ENCODE results near the gene SYF2. TPM values are rescaled to one million over a fixed set of nuclear protein-coding genes. Genes with fewer than 3 reads are reported as not detected.

SYF2 gene
- polyA plus RNA-seq, 3 donors = 32.0 to 52.9 (median 45.1) TPM

DNA sequence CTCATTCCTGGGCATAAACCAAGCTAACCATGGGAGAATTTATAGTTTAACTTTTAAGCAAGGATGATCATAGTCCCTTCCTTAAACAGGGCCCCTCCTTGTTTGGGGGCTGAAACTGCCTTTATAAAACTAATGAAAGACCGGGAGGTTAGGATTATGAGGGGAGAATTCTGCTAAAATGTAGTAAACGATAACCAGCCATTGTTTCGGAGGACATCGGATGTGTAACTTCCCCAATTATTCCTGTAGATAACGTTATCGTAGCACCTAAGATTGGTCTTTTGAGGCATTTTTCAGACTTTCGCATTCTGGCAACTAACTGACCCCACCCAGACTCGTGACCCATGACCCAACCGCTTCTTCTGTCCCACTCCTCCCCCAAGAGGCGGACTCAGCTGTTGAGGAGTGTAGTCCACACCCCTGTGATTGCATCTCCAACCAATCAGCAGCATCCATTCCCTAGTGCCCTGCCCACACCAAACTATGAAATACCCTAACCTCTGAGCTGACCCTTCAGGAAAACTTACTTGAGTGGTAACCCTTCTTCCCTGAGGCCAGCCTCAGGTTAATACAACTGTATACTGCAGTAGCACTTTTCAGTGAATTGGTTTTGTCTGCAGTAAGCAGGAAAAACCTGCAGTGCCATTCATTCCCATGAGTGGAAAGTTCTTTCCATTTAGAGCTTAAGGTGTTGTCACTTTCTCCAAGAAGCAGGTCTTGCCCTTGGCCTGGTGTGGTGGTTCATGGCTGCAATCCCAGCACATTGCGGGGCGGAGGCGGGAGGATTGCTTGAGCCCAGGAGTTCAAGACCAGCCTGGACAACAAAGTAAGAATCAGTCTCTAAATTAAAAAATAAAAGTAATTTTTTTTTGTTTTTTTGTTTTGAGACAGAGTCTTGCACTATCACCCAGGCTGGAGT, 823 bp upstream of the SYF2 start:
- H3K4me1 Mint-ChIP-seq = peaks cover 16% of the 10 kb centered on the region
- TF ChIP-seq, protein P1, sequence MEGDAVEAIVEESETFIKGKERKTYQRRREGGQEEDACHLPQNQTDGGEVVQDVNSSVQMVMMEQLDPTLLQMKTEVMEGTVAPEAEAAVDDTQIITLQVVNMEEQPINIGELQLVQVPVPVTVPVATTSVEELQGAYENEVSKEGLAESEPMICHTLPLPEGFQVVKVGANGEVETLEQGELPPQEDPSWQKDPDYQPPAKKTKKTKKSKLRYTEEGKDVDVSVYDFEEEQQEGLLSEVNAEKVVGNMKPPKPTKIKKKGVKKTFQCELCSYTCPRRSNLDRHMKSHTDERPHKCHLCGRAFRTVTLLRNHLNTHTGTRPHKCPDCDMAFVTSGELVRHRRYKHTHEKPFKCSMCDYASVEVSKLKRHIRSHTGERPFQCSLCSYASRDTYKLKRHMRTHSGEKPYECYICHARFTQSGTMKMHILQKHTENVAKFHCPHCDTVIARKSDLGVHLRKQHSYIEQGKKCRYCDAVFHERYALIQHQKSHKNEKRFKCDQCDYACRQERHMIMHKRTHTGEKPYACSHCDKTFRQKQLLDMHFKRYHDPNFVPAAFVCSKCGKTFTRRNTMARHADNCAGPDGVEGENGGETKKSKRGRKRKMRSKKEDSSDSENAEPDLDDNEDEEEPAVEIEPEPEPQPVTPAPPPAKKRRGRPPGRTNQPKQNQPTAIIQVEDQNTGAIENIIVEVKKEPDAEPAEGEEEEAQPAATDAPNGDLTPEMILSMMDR (IDR thresholded peaks at IDR 0.05) = no peak
- H3K27me3 Mint-ChIP-seq (ENCODE audit: low read depth in 3 of 3) = no peaks in the 10 kb centered on the region
- Histone ChIP-seq H3K4me3 (replicated peaks in 1 of 3; ENCODE audit: low read depth in 2 of 3, low read length in 3 of 3) (peak overlapping the region; percentile 72 to 88 (median 86)), H3K4me1 (ENCODE audit: control insufficient read depth in 1 of 2, insufficient read depth in 2 of 2, low read length in 2 of 2) (peaks cover 13 to 30% of the 10 kb centered on the region in 2 donors), H3K4me2 (replicated peaks; ENCODE audit: extremely low read depth, low read length, poor library complexity, severe bottlenecking) (peak overlapping the region; percentile 79), H3K27me3 (ENCODE audit: control insufficient read depth in 2 of 2, insufficient read depth in 2 of 2, low read length in 2 of 2) (no peaks in the 10 kb centered on the region), H3K79me2 (ENCODE audit: insufficient read depth, low read length) (peaks cover 87% of the 10 kb centered on the region), H2AFZ (ENCODE audit: insufficient read depth, low read depth, low read length, poor library complexity, severe bottlenecking) (peak overlapping the region; percentile 70), H4K20me1 (ENCODE audit: insufficient read depth, low read length) (peaks cover 3% of the 10 kb centered on the region), H3K9me3 (replicated peaks in 1 of 2; ENCODE audit: control insufficient read depth in 1 of 2, insufficient read depth in 1 of 2, low read length in 2 of 2) (no peaks in the 10 kb centered on the region), H3K36me3 (replicated peaks in 1 of 2; ENCODE audit: control insufficient read depth in 1 of 2, insufficient read depth in 2 of 2, low read length in 2 of 2) (peaks cover 21 to 31% of the 10 kb centered on the region in 2 donors), H3K9ac (ENCODE audit: insufficient read depth, low read length, poor library complexity, severe bottlenecking) (peak overlapping the region; percentile 89), H3K27ac (ENCODE audit: low read depth in 1 of 2, low read length in 2 of 2) (peak overlapping the region; percentile 95 to 96)
- peak; percentile 93 to 95 (median 95) for DNase-seq
- no peak overlapping the region for H3K4me3 Mint-ChIP-seq
- 0% methylated on average over 3 of the region's 13 CpGs for WGBS (ENCODE audit: insufficient coverage)
- H3K9me3 Mint-ChIP-seq = peaks cover 0 to 2% (median 0%) of the 10 kb centered on the region in 7 donors
- H3K27ac Mint-ChIP-seq = no peak overlapping the region
- intact Hi-C loops (cut with micrococcal nuclease) = no loop called here
- H3K36me3 Mint-ChIP-seq = peaks cover 31 to 41% of the 10 kb centered on the region in 2 donors

DNA sequence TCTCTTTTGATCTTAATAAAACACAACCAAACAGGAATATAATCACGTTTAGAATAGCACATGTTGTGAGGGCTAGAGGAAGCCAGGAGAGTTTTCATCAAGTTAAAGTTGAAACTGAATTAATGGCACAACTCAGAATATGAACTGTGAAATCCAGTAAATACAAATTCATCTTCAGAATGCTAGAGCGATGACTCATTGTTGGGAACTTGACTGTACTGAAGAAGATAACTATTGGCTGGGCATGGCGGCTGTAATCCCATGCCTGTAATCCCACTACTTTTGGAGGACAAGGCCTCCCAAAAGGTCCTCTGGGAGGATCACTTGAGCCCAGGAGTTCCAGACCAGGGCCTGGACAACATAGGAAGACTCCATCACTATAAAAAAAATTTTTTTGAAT, 8.8 kb downstream of the SYF2 start:
- peaks cover 75 to 91% of the 10 kb centered on the region in 2 donors for H3K36me3 ChIP-seq (replicated peaks in 1 of 2; ENCODE audit: control insufficient read depth in 1 of 2, insufficient read depth in 2 of 2, low read length in 2 of 2)
- Mint-ChIP-seq H3K4me1 (no peaks in the 10 kb centered on the region), H3K27me3 (ENCODE audit: low read depth in 3 of 3) (peaks cover 0 to 2% (median 0%) of the 10 kb centered on the region in 3 donors), H3K4me3 (no peak overlapping the region), H3K9me3 (no peaks in the 10 kb centered on the region), H3K36me3 (peaks cover 73 to 91% of the 10 kb centered on the region in 2 donors), H3K27ac (peak overlapping the region in 1 of 7 donors; percentile 44)
- H3K4me3 ChIP-seq (replicated peaks in 1 of 3; ENCODE audit: low read depth in 2 of 3, low read length in 3 of 3) = no peak overlapping the region
- H3K4me1 ChIP-seq (ENCODE audit: control insufficient read depth in 1 of 2, insufficient read depth in 2 of 2, low read length in 2 of 2) = no peaks in the 10 kb centered on the region
- H3K9ac ChIP-seq (ENCODE audit: insufficient read depth, low read length, poor library complexity, severe bottlenecking) = no peak overlapping the region
- H4K20me1 ChIP-seq (ENCODE audit: insufficient read depth, low read length) = peaks cover 54% of the 10 kb centered on the region
- no peak overlapping the region for H3K27ac ChIP-seq (ENCODE audit: low read depth in 1 of 2, low read length in 2 of 2)
- H3K27me3 ChIP-seq (ENCODE audit: control insufficient read depth in 2 of 2, insufficient read depth in 2 of 2, low read length in 2 of 2) = no peaks in the 10 kb centered on the region
- 100% methylated on average over 1 of the region's 3 CpGs for WGBS (ENCODE audit: insufficient coverage)
- H3K79me2 ChIP-seq (ENCODE audit: insufficient read depth, low read length) = peaks cover 8% of the 10 kb centered on the region
- no peak for DNase-seq
- H2AFZ ChIP-seq (ENCODE audit: insufficient read depth, low read depth, low read length, poor library complexity, severe bottlenecking) = no peak overlapping the region
- TF ChIP-seq, protein P1 (IDR thresholded peaks at IDR 0.05) = no peak
- H3K9me3 ChIP-seq (replicated peaks in 1 of 2; ENCODE audit: control insufficient read depth in 1 of 2, insufficient read depth in 1 of 2, low read length in 2 of 2) = no peaks in the 10 kb centered on the region
- intact Hi-C loops (cut with micrococcal nuclease) = no loop called here
- no peak overlapping the region for H3K4me2 ChIP-seq (replicated peaks; ENCODE audit: extremely low read depth, low read length, poor library complexity, severe bottlenecking)
